Measurements from ENCODE around the gene ATP8A2. TPM values are rescaled to one million over a fixed set of nuclear protein-coding genes. Genes with fewer than 3 reads are reported as not detected.

Gene ATP8A2
- total RNA-seq, 2 donors from 2014 or later, result 0.08 to 0.19 TPM

DNA sequence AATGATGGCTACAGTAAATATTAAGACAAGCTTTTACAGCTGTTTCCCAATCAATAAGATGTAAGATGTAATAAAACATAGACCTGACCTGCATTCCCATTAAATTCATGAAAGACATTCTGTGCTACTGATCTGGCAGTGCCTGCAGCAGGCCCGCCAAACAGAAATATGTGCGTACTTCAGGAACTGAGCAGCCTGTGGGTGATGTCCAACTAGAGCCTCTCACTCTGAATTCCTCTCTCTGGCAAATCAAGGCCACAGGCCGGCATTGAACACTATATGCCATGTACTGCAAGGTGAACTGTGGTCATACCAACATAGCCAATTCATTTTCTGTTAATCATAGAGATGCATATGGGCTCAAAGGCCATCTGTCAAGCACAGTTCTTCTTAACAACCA, 662.2 kb downstream of the ATP8A2 start:
- no peak for DNase-seq (ENCODE audit: low spot score)
- Histone ChIP-seq H3K4me1 (no peaks in the 10 kb centered on the region), H3K9me3 (no peaks in the 10 kb centered on the region), H3K27me3 (no peaks in the 10 kb centered on the region), H3K27ac (no peak overlapping the region), H3K4me3 (no peak overlapping the region), H3K36me3 (no peaks in the 10 kb centered on the region)
- TF ChIP-seq, protein P1, sequence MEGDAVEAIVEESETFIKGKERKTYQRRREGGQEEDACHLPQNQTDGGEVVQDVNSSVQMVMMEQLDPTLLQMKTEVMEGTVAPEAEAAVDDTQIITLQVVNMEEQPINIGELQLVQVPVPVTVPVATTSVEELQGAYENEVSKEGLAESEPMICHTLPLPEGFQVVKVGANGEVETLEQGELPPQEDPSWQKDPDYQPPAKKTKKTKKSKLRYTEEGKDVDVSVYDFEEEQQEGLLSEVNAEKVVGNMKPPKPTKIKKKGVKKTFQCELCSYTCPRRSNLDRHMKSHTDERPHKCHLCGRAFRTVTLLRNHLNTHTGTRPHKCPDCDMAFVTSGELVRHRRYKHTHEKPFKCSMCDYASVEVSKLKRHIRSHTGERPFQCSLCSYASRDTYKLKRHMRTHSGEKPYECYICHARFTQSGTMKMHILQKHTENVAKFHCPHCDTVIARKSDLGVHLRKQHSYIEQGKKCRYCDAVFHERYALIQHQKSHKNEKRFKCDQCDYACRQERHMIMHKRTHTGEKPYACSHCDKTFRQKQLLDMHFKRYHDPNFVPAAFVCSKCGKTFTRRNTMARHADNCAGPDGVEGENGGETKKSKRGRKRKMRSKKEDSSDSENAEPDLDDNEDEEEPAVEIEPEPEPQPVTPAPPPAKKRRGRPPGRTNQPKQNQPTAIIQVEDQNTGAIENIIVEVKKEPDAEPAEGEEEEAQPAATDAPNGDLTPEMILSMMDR (IDR thresholded peaks at IDR 0.05), result no peak

DNA sequence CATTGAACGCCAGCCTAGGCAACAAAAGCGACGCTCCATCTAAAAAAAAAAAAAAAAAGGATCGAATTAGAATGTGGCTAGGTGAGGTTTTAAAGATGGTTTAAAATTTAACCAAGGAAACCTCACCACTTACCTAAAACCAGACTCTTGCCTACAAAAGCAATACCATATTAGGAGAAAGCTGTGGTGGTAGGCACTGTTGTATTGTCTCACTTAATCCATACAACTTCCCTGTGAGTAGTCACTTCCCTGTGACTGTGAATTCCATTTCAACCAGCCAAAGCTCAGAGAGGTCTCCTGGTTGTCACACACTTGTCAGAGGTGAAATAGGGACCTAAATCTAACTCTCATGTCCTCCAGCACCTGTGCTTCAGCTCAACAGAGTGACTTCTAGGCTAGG, 664.6 kb downstream of the ATP8A2 start:
- Histone ChIP-seq H3K27ac (no peak overlapping the region), H3K4me3 (no peak overlapping the region), H3K36me3 (no peaks in the 10 kb centered on the region), H3K27me3 (no peaks in the 10 kb centered on the region), H3K4me1 (no peaks in the 10 kb centered on the region), H3K9me3 (no peaks in the 10 kb centered on the region)
- no peak for DNase-seq (ENCODE audit: low spot score)
- TF ChIP-seq, protein P1 (IDR thresholded peaks at IDR 0.05), result no peak

DNA sequence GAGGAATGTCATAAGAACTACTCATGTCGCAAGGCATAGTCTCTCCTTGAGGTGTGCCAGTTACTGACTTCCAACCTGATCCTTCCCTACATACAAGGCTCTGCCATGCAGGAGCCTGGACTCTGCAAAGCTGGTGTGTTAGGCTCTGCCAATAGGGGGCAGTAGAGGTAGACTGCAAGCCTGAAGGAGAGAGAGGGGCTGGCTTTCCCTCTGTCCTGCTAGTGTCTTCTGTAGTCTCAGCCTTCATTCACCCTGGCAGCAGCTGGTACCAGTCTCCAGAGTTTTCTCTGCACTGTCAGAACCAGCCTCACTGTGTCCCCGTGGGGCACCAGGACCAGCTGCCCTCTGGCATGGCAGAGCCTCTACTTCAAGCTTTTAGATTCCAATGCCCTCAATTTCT, 665.5 kb downstream of the ATP8A2 start:
- no peak overlapping the region for H3K4me3 ChIP-seq
- no peaks in the 10 kb centered on the region for H3K27me3 ChIP-seq
- TF ChIP-seq, protein P1 (IDR thresholded peaks at IDR 0.05), result peak in 1 of 2 donors; percentile 39
- H3K4me1 ChIP-seq, result no peaks in the 10 kb centered on the region
- no peak for DNase-seq (ENCODE audit: low spot score)
- no peaks in the 10 kb centered on the region for H3K36me3 ChIP-seq
- no peaks in the 10 kb centered on the region for H3K9me3 ChIP-seq
- no peak overlapping the region for H3K27ac ChIP-seq

DNA sequence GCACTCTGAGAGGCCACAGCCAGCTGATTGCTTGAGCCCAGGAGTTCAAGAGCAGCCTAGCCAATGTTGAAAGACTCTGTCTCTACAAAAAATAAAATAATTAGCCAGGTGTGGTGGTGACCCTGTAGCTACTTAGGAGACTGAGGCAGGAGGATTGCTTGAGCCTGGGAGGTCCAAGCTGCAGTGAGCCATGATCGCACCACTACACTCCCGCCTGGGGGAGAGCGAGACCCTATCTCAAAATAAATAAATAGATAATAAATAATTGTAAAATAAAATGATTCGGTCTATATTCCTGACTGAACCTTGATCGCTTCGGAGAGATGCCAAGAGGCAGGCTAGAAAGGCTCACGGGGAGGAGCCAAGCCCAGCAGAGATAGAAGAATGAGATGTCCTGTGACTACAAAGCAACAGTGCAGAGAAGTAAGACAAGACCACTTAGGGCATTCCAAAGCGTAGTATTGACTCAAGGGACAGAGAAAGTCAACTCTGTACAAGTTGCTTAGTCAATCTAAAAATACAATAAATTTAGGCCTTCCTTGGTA, 667.2 kb downstream of the ATP8A2 start:
- H3K9me3 ChIP-seq, result no peaks in the 10 kb centered on the region
- DNase-seq (ENCODE audit: low spot score), result no peak
- no peaks in the 10 kb centered on the region for H3K36me3 ChIP-seq
- H3K27me3 ChIP-seq, result no peaks in the 10 kb centered on the region
- no peak overlapping the region for H3K27ac ChIP-seq
- H3K4me1 ChIP-seq, result no peaks in the 10 kb centered on the region
- TF ChIP-seq, protein P1 (IDR thresholded peaks at IDR 0.05), result no peak
- H3K4me3 ChIP-seq, result no peak overlapping the region

DNA sequence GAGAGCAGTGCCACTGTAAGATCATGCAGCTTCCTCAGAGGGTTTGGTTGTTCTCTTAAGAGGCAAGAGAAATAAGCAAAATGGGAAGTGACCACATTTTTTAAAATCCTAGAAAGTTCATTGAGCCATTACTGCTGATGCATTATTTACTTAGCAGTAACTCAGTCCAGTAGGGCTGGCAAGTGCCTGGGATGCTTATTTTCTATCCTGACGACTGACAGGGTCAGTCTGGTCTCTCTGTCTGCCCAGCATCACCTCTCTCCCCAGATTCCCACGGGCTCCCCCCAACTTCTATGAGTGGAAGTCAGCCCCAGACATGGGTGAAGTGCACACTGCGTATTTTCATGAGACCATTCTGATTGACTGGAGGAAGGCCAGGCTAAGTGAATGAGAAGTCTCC, 669.7 kb downstream of the ATP8A2 start:
- Histone ChIP-seq H3K27me3 (no peaks in the 10 kb centered on the region), H3K36me3 (no peaks in the 10 kb centered on the region), H3K27ac (no peak overlapping the region), H3K4me3 (no peak overlapping the region), H3K9me3 (no peaks in the 10 kb centered on the region), H3K4me1 (no peaks in the 10 kb centered on the region)
- TF ChIP-seq, protein P1 (IDR thresholded peaks at IDR 0.05), result no peak
- no peak for DNase-seq (ENCODE audit: low spot score)

DNA sequence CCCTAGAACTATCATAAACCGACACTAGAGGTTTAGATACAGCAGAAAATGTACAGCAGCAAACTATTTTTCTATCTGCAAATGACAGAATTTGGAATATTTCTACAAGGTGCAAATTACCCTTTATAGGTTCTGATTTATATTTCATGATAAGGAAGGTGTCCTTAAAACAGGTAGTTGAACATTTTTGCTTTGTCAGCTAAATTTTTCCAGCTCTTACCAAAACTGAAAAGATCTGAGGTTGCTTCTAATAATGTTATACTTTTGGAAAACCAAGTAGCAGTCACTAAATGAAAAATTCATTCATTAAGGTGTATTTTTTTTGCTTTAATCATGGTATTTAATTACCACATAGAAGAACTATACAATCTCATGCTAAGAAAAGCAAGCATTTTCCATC, 671.0 kb downstream of the ATP8A2 start:
- TF ChIP-seq, protein P1 (IDR thresholded peaks at IDR 0.05), result no peak
- no peaks in the 10 kb centered on the region for H3K36me3 ChIP-seq
- DNase-seq (ENCODE audit: low spot score), result no peak

More for the DNA sequence above, 671.0 kb downstream of the ATP8A2 start:
- H3K4me1 ChIP-seq, result no peaks in the 10 kb centered on the region
- peaks cover 0 to under 1% of the 10 kb centered on the region in 2 donors for H3K27me3 ChIP-seq
- no peaks in the 10 kb centered on the region for H3K9me3 ChIP-seq
- H3K27ac ChIP-seq, result no peak overlapping the region
- no peak overlapping the region for H3K4me3 ChIP-seq
